HepG2 (cell line): Measurements from ENCODE around the gene CEP164. TPM values are rescaled to one million over a fixed set of nuclear protein-coding genes. Genes with fewer than 3 reads are reported as not detected.

Experiments used
- AGO2 ChIP-seq: fragments of 200-400 bp; formaldehyde crosslinking; optimal IDR thresholded peaks from 2 replicates; pipeline ENCODE3; 2017; ENCODE audit warnings: mild to moderate bottlenecking, low read depth, low read length, moderate library complexity
- ATF2 ChIP-seq: sonication (generic); formaldehyde crosslinking; IDR thresholded peaks from 2 replicates; pipeline ENCODE4 v1.4.0; 2020; ENCODE audit warnings: missing genetic modification reagents
- IKZF5 ChIP-seq: IDR thresholded peaks from 2 replicates; pipeline ENCODE4 v1.6.1; 2018; ENCODE audit warnings: missing genetic modification reagents, mild to moderate bottlenecking, missing compliant biosample characterization
- IRF2 ChIP-seq: IDR thresholded peaks from 2 replicates; pipeline ENCODE4 v1.6.1; 2018; ENCODE audit warnings: missing genetic modification reagents, missing compliant biosample characterization
- KAT2B ChIP-seq: fragments of 150-350 bp; IDR thresholded peaks from 2 replicates; pipeline ENCODE4 v1.6.1; 2014; ENCODE audit warnings: low read depth, low read length, borderline replicate concordance
- KMT2B ChIP-seq: IDR thresholded peaks from 2 replicates; pipeline ENCODE4 v1.6.1; 2016; ENCODE audit warnings: missing genetic modification reagents, missing compliant biosample characterization
- NBN ChIP-seq: fragments of 450-650 bp; conservative IDR thresholded peaks from 2 replicates; pipeline ENCODE4 v1.6.1; 2017
- NFRKB ChIP-seq: fragments of 450-650 bp; IDR thresholded peaks from 2 replicates; pipeline ENCODE4 v1.6.1; 2017
- PHF8 ChIP-seq: sonication (generic); formaldehyde crosslinking; IDR thresholded peaks from 2 replicates; pipeline ENCODE4 v1.5.0; 2020; ENCODE audit warnings: missing genetic modification reagents
- SCMH1 ChIP-seq: sonication (generic); formaldehyde crosslinking; IDR thresholded peaks from 2 replicates; pipeline ENCODE4 v1.9.0; 2021; ENCODE audit warnings: missing genetic modification reagents, mild to moderate bottlenecking, borderline replicate concordance
- SNAPC2 ChIP-seq: sonication (generic); formaldehyde crosslinking; IDR thresholded peaks from 2 replicates; pipeline ENCODE4 v1.8.1; 2022; ENCODE audit warnings: mild to moderate bottlenecking, missing genetic modification reagents
- SPEN ChIP-seq: sonication (generic); formaldehyde crosslinking; IDR thresholded peaks from 2 replicates; pipeline ENCODE4 v1.5.1; 2020; ENCODE audit warnings: low read depth, mild to moderate bottlenecking, missing genetic modification reagents
- TBX2 ChIP-seq: sonication (generic); formaldehyde crosslinking; IDR thresholded peaks from 2 replicates; pipeline ENCODE4 v1.5.0; 2020; ENCODE audit warnings: missing genetic modification reagents, mild to moderate bottlenecking, borderline replicate concordance
- ZFP1 ChIP-seq: IDR thresholded peaks from 2 replicates; pipeline ENCODE4 v1.6.1; 2016
- ZFX ChIP-seq: sonication (generic); formaldehyde crosslinking; IDR thresholded peaks from 2 replicates; pipeline ENCODE4 v1.4.0; 2020; ENCODE audit warnings: mild to moderate bottlenecking, low read depth, missing genetic modification reagents, moderate library complexity
- ZNF280D ChIP-seq: sonication (generic); formaldehyde crosslinking; IDR thresholded peaks from 2 replicates; pipeline ENCODE4 v1.5.1; 2020; ENCODE audit warnings: mild to moderate bottlenecking, missing genetic modification reagents
- ZNF362 ChIP-seq: sonication (generic); formaldehyde crosslinking; IDR thresholded peaks from 2 replicates; pipeline ENCODE4 v1.4.0; 2020; ENCODE audit warnings: missing genetic modification reagents, mild to moderate bottlenecking, borderline replicate concordance
- ZNF572 ChIP-seq: sonication (generic); formaldehyde crosslinking; IDR thresholded peaks from 2 replicates; pipeline ENCODE4 v1.5.1; 2020; ENCODE audit warnings: mild to moderate bottlenecking, missing genetic modification reagents
- ZNF800 ChIP-seq: sonication (generic); formaldehyde crosslinking; IDR thresholded peaks from 2 replicates; pipeline ENCODE4 v1.4.0; 2020; ENCODE audit warnings: missing genetic modification reagents
- polyA plus RNA-seq, 8 experiments: library from polyadenylated mRNA; depleted of rRNA in 3 of 8; stranded (reverse) in 7 of 8; unstranded in 1 of 8; fragments of >200 nt; fragmentation: Illumina TruSeq in 4 of 8; extraction: Trizol in 4 of 8; gene quantifications; 2 replicates each; pipeline versions ENCODE4 v1.2.1 to v1.2.3, GENCODE V29; 2011 to 2016; ENCODE audit warnings: low read depth in 4 of 8, missing spikeins in 1 of 8, mixed read lengths in 1 of 8; ENCODE audit not compliant: insufficient read depth in 1 of 8
- total RNA-seq, 5 experiments: library from RNA; depleted of rRNA; stranded (reverse); fragments of >200 nt; fragmentation: Illumina TruSeq; extraction: Trizol; gene quantifications; 2 replicates each; pipeline ENCODE4 v1.2.3, GENCODE V29; 2016; ENCODE audit warnings: low read depth in 1 of 5

The CEP164 gene
- total and polyA plus RNA-seq, 2 of the 13 experiments (the other 11 are each of a cell fraction or from before 2014, with no cell fraction given) = 11.4 to 15.2 TPM

- TF ChIP-seq ATF2 (CRISPR knock-in tag) = 0 out of 2 replicates have a peak, but pooled peaks have one; percentile 20
- peak; percentile 69 for TF ChIP-seq ZFX (CRISPR knock-in tag)
- 0 out of 2 replicates have a peak, but pooled peaks have one; percentile 60 for TF ChIP-seq PHF8 (CRISPR knock-in tag)
- TF ChIP-seq TBX2 (CRISPR knock-in tag) = peak; percentile 59; the same call in 1 of the 2 replicates
- TF ChIP-seq NFRKB = no peak
- peak; percentile 47; the same call in 1 of the 2 replicates for TF ChIP-seq IKZF5
- no peak for TF ChIP-seq SCMH1
- TF ChIP-seq KAT2B = no peak
- TF ChIP-seq ZNF800 = peak; percentile 57; the same call in 1 of the 2 replicates
- TF ChIP-seq ZNF362 (CRISPR knock-in tag) = no peak
- peak; percentile 64; the same call in 1 of the 2 replicates for TF ChIP-seq SPEN (CRISPR knock-in tag)
- TF ChIP-seq KMT2B = peak; percentile 85; the same call in 1 of the 2 replicates
- no peak for TF ChIP-seq NBN
- no peak for TF ChIP-seq AGO2
- no peak for TF ChIP-seq SNAPC2
- no peak for TF ChIP-seq ZFP1 (CRISPR knock-in tag)
- TF ChIP-seq ZNF572 = peak; percentile 49; the same call in 1 of the 2 replicates
- TF ChIP-seq ZNF280D (CRISPR knock-in tag) = no peak
- TF ChIP-seq IRF2 (CRISPR knock-in tag) = peak; percentile 98
Measured at GRCh38 chr11:117316197-117316961, 11.3 kb upstream of the CEP164 start, which contains the start of gene BACE1 (continued).
